ENCODE results near the gene SPAG17.

GRCh38 chr1:118206966-118207365, 21.9 kb upstream of the SPAG17 start:
- no peak for TF ChIP-seq ZNF133 (tag by site-specific recombination; IDR thresholded peaks at IDR 0.05)
- TF ChIP-seq CTCF (tag by site-specific recombination; IDR thresholded peaks at IDR 0.05), result no peak
- TF ChIP-seq, protein P1, sequence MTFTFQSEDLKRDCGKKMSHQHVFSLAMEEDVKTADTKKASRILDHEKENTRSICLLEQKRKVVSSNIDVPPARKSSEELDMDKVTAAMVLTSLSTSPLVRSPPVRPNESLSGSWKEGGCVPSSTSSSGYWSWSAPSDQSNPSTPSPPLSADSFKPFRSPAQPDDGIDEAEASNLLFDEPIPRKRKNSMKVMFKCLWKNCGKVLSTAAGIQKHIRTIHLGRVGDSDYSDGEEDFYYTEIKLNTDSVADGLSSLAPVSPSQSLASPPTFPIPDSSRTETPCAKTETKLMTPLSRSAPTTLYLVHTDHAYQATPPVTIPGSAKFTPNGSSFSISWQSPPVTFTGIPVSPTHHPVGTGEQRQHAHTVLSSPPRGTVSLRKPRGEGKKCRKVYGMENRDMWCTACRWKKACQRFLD (tag by site-specific recombination; IDR thresholded peaks at IDR 0.05), result no peak
- TF ChIP-seq, protein P2, sequence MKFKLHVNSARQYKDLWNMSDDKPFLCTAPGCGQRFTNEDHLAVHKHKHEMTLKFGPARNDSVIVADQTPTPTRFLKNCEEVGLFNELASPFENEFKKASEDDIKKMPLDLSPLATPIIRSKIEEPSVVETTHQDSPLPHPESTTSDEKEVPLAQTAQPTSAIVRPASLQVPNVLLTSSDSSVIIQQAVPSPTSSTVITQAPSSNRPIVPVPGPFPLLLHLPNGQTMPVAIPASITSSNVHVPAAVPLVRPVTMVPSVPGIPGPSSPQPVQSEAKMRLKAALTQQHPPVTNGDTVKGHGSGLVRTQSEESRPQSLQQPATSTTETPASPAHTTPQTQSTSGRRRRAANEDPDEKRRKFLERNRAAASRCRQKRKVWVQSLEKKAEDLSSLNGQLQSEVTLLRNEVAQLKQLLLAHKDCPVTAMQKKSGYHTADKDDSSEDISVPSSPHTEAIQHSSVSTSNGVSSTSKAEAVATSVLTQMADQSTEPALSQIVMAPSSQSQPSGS (tag by site-specific recombination; IDR thresholded peaks at IDR 0.05; ENCODE audit: low read depth), result no peak
- TF ChIP-seq ZNF211 (tag by site-specific recombination; IDR thresholded peaks at IDR 0.05; ENCODE audit: low read depth), result no peak
- TF ChIP-seq SETDB1 (IDR thresholded peaks at IDR 0.05; ENCODE audit: insufficient read length, low read length), result no peak
